Measurements from ENCODE around the gene APPBP2. TPM values are rescaled to one million over a fixed set of nuclear protein-coding genes. Genes with fewer than 3 reads are reported as not detected.
A peak's percentile ranks its signal among the peaks of the same experiment; 100 is the strongest.

Gene APPBP2
- total RNA-seq, 2 experiments from 2014 or later: 18.5 to 18.7 TPM

GRCh38 chr17:60525328-60525684, 736 bp downstream of the APPBP2 start:
- no peaks in the 10 kb centered on the region for H3K9me3 Mint-ChIP-seq
- ChIA-PET POLR2A (interaction anchor here (0.9 to 2.9 kb wide), 3 partner anchors 17 to 152 kb away, joined by 3 to 17 read pairs (median 5); partner anchors contain the start of genes BCAS3 and PPM1D), CTCF (interaction anchor here (0.6 kb wide), 1 partner anchor 1377 kb away, joined by 4 read pairs; no protein-coding TSS in a partner anchor)
- H3K36me3 Mint-ChIP-seq (ENCODE audit: low read depth): peaks cover 37% of the 10 kb centered on the region
- Histone ChIP-seq H3K9me3 (ENCODE audit: control insufficient read depth in 1 of 2, insufficient read depth in 1 of 2, low read length in 2 of 2) (no peaks in the 10 kb centered on the region), H3K4me1 (ENCODE audit: insufficient read depth, low read length) (peaks cover 15% of the 10 kb centered on the region), H3K27ac (ENCODE audit: low read depth in 1 of 2, low read length in 2 of 2) (peak overlapping the region; percentile 93 to 98), H3K36me3 (ENCODE audit: insufficient read depth, low read length) (peaks cover 3% of the 10 kb centered on the region), H3K27me3 (ENCODE audit: control insufficient read depth in 1 of 2, insufficient read depth in 2 of 2, low read length in 2 of 2) (no peaks in the 10 kb centered on the region), H3K4me3 (ENCODE audit: low read length) (peak overlapping the region; percentile 93)
- no peaks in the 10 kb centered on the region for H3K27me3 Mint-ChIP-seq
- TF ChIP-seq CTCF (IDR thresholded peaks at IDR 0.05): no peak
- peak overlapping the region; percentile 98 for H3K27ac Mint-ChIP-seq
- intact Hi-C loops (cut with DNase I, micrococcal nuclease): loop anchor here (1.0 to 10.0 kb wide), 5 partner anchors 42 to 1339 kb away; partner anchors contain the start of genes BCAS3 (in 1 of the 2) and BRIP1 (in 1 of the 2)
- no peak for ATAC-seq (ENCODE audit: poor library complexity)
- peak overlapping the region; percentile 99 for H3K4me3 Mint-ChIP-seq
- DNase-seq: no peak
- H3K4me1 Mint-ChIP-seq (ENCODE audit: low read depth): peaks cover 63% of the 10 kb centered on the region

- Histone ChIP-seq H3K27ac (ENCODE audit: low read depth in 1 of 2, low read length in 2 of 2) (peak overlapping the region; percentile 93 to 98), H3K27me3 (ENCODE audit: control insufficient read depth in 1 of 2, insufficient read depth in 2 of 2, low read length in 2 of 2) (no peaks in the 10 kb centered on the region), H3K4me1 (ENCODE audit: insufficient read depth, low read length) (peaks cover 15% of the 10 kb centered on the region), H3K36me3 (ENCODE audit: insufficient read depth, low read length) (peaks cover 5% of the 10 kb centered on the region), H3K9me3 (ENCODE audit: control insufficient read depth in 1 of 2, insufficient read depth in 1 of 2, low read length in 2 of 2) (no peaks in the 10 kb centered on the region), H3K4me3 (ENCODE audit: low read length) (peak overlapping the region; percentile 93)
- Mint-ChIP-seq H3K4me3 (peak overlapping the region; percentile 99), H3K27ac (peak overlapping the region; percentile 98), H3K36me3 (ENCODE audit: low read depth) (peaks cover 37% of the 10 kb centered on the region), H3K4me1 (ENCODE audit: low read depth) (peaks cover 63% of the 10 kb centered on the region), H3K27me3 (no peaks in the 10 kb centered on the region), H3K9me3 (no peaks in the 10 kb centered on the region)
- no peak for TF ChIP-seq CTCF (IDR thresholded peaks at IDR 0.05)
- DNase-seq (no peak), ATAC-seq (ENCODE audit: poor library complexity) (no peak)
- intact Hi-C loops (cut with DNase I, micrococcal nuclease): loop anchor here (1.0 to 10.0 kb wide), 5 partner anchors 43 to 1340 kb away; partner anchors contain the start of genes BCAS3 (in 1 of the 2) and BRIP1 (in 1 of the 2)
- ChIA-PET POLR2A (interaction anchor here (0.9 to 2.9 kb wide), 4 partner anchors 16 to 632 kb away, joined by 3 to 17 read pairs (median 4); partner anchors contain the start of genes BCAS3, PPM1D and TUBD1), CTCF (interaction anchor here (0.6 to 1.2 kb wide), 3 partner anchors 11 to 1378 kb away, joined by 3 to 4 read pairs (median 4); no protein-coding TSS in a partner anchor)
Measured at GRCh38 chr17:60524463-60525327, 1.3 kb downstream of the APPBP2 start.

GRCh38 chr17:60523822-60524221, 2.2 kb downstream of the APPBP2 start:
- H3K4me1 Mint-ChIP-seq (ENCODE audit: low read depth): peaks cover 65% of the 10 kb centered on the region

More at GRCh38 chr17:60523822-60524221, 2.2 kb downstream of the APPBP2 start:
- DNase-seq: no peak
- intact Hi-C loops (cut with DNase I, micrococcal nuclease): loop anchor here in 1 of 2 experiments (2.0 to 10.0 kb wide), 2 partner anchors 75 to 1341 kb away; partner anchors contain the start of gene BRIP1
- Histone ChIP-seq H3K4me3 (ENCODE audit: low read length) (peak overlapping the region; percentile 93), H3K27ac (ENCODE audit: low read depth in 1 of 2, low read length in 2 of 2) (no peak overlapping the region), H3K36me3 (ENCODE audit: insufficient read depth, low read length) (peaks cover 12% of the 10 kb centered on the region), H3K27me3 (ENCODE audit: control insufficient read depth in 1 of 2, insufficient read depth in 2 of 2, low read length in 2 of 2) (no peaks in the 10 kb centered on the region), H3K4me1 (ENCODE audit: insufficient read depth, low read length) (peaks cover 17% of the 10 kb centered on the region), H3K9me3 (ENCODE audit: control insufficient read depth in 1 of 2, insufficient read depth in 1 of 2, low read length in 2 of 2) (no peaks in the 10 kb centered on the region)
- TF ChIP-seq CTCF (IDR thresholded peaks at IDR 0.05): no peak
- ChIA-PET POLR2A (interaction anchor here (1.0 kb wide), 1 partner anchor 631 kb away, joined by 3 read pairs; the partner anchor contains the start of gene TUBD1), CTCF (interaction anchor here (1.0 to 1.2 kb wide), 2 partner anchors 10 to 46 kb away, joined by 3 to 4 read pairs; no protein-coding TSS in a partner anchor)
- Mint-ChIP-seq H3K4me3 (peak overlapping the region; percentile 99), H3K36me3 (ENCODE audit: low read depth) (peaks cover 38% of the 10 kb centered on the region), H3K9me3 (no peaks in the 10 kb centered on the region), H3K27ac (peak overlapping the region; percentile 98), H3K27me3 (no peaks in the 10 kb centered on the region)
- no peak for ATAC-seq (ENCODE audit: poor library complexity)

All from CD4-positive, alpha-beta T cell (primary cell).